ENCODE results near the gene SECISBP2L. TPM values are rescaled to one million over a fixed set of nuclear protein-coding genes. Genes with fewer than 3 reads are reported as not detected.
A peak's percentile ranks its signal among the peaks of the same experiment; 100 is the strongest.

The SECISBP2L gene
- total RNA-seq, 4 donors from 2014 or later = 23.7 to 27.5 (median 24.5) TPM

GRCh38 chr15:49045751-49046219 is 461 bp downstream of the SECISBP2L start:
- in situ Hi-C loops (cut with MboI; ENCODE audit: low sequenced_read_pairs in 4 of 4) = no loop called here
- DNase-seq (peak in 1 of 2 donors; percentile 14), ATAC-seq (peak; percentile 50 to 51)
- Histone ChIP-seq H3K4me1 (peaks cover 24 to 29% of the 10 kb centered on the region in 2 donors), H3K27me3 (no peaks in the 10 kb centered on the region), H3K9me3 (no peaks in the 10 kb centered on the region), H3K27ac (peak overlapping the region; percentile 77 to 88 (median 84)), H3K4me3 (peak overlapping the region; percentile 89 to 99 (median 95)), H3K36me3 (no peaks in the 10 kb centered on the region)
- TF ChIP-seq CTCF (IDR thresholded peaks at IDR 0.05 in 4 of 5, conservative IDR thresholded peaks at IDR 0.05 in 1 of 5) (no peak), POLR2A (IDR thresholded peaks at IDR 0.05) (no peak)
- intact Hi-C loops (cut with DNase I; ENCODE audit: low total_unique reads) = loop anchor here (2.0 to 5.0 kb wide), 3 partner anchors 101 to 577 kb away; partner anchors contain the start of genes DTWD1, EID1 and FAM227B

- intact Hi-C loops (cut with DNase I; ENCODE audit: low total_unique reads) = loop anchor here (5.0 kb wide), 2 partner anchors 168 to 577 kb away; partner anchors contain the start of genes DTWD1, EID1 and FAM227B
- in situ Hi-C loops (cut with MboI; ENCODE audit: low sequenced_read_pairs in 4 of 4) = no loop called here
These were observed 1.3 kb downstream of the SECISBP2L start for GRCh38 chr15:49044766-49045606.

GRCh38 chr15:49044002-49044401 is 2.2 kb downstream of the SECISBP2L start:
- DNase-seq (no peak), ATAC-seq (no peak)
- no peak for TF ChIP-seq CTCF (IDR thresholded peaks at IDR 0.05 in 4 of 5, conservative IDR thresholded peaks at IDR 0.05 in 1 of 5)
- no peak for TF ChIP-seq POLR2A (IDR thresholded peaks at IDR 0.05)
- no peak overlapping the region for H3K27ac ChIP-seq
- intact Hi-C loops (cut with DNase I; ENCODE audit: low total_unique reads) (no loop called here), in situ Hi-C loops (cut with MboI; ENCODE audit: low sequenced_read_pairs in 4 of 4) (no loop called here)
- H3K27me3 ChIP-seq = no peaks in the 10 kb centered on the region
- no peaks in the 10 kb centered on the region for H3K9me3 ChIP-seq
- no peaks in the 10 kb centered on the region for H3K36me3 ChIP-seq
- H3K4me3 ChIP-seq = peak overlapping the region in 1 of 4 donors; percentile 99
- peaks cover 24 to 29% of the 10 kb centered on the region in 2 donors for H3K4me1 ChIP-seq

More at GRCh38 chr15:49044766-49045606, 1.3 kb downstream of the SECISBP2L start:
- no peaks in the 10 kb centered on the region for H3K27me3 ChIP-seq
- H3K36me3 ChIP-seq = no peaks in the 10 kb centered on the region
- DNase-seq (no peak), ATAC-seq (no peak)
- no peaks in the 10 kb centered on the region for H3K9me3 ChIP-seq
- TF ChIP-seq POLR2A (IDR thresholded peaks at IDR 0.05) (no peak), CTCF (IDR thresholded peaks at IDR 0.05 in 4 of 5, conservative IDR thresholded peaks at IDR 0.05 in 1 of 5) (no peak)
- H3K4me1 ChIP-seq = peaks cover 24 to 29% of the 10 kb centered on the region in 2 donors
- peak overlapping the region in 3 of 4 donors; percentile 83 to 88 (median 86) for H3K27ac ChIP-seq
- peak overlapping the region; percentile 89 to 99 (median 95) for H3K4me3 ChIP-seq

GRCh38 chr15:49042165-49042564 is 4.1 kb downstream of the SECISBP2L start:
- no peak for DNase-seq
- Histone ChIP-seq H3K4me1 (peaks cover 38 to 46% of the 10 kb centered on the region in 2 donors), H3K27me3 (no peaks in the 10 kb centered on the region), H3K36me3 (no peaks in the 10 kb centered on the region), H3K4me3 (no peak overlapping the region), H3K27ac (no peak overlapping the region), H3K9me3 (no peaks in the 10 kb centered on the region)
- in situ Hi-C loops (cut with MboI; ENCODE audit: low sequenced_read_pairs in 4 of 4) (no loop called here), intact Hi-C loops (cut with DNase I; ENCODE audit: low total_unique reads) (no loop called here)
- no peak for ATAC-seq
- TF ChIP-seq CTCF (IDR thresholded peaks at IDR 0.05 in 4 of 5, conservative IDR thresholded peaks at IDR 0.05 in 1 of 5) (no peak), POLR2A (IDR thresholded peaks at IDR 0.05) (no peak)

Measured in gastrocnemius medialis (tissue), 4 donors.